ENCODE measurements around the gene FAM50A.
A peak's percentile ranks its signal among the peaks of the same experiment; 100 is the strongest.

Gene FAM50A

GRCh38 chrX:154417157-154417556, 26.8 kb upstream of the FAM50A start:
- no peak for DNase-seq

- DNase-seq = no peak
These were observed 24.8 kb upstream of the FAM50A start for GRCh38 chrX:154419189-154419588.

- DNase-seq = no peak
These were observed 24.1 kb upstream of the FAM50A start for GRCh38 chrX:154419688-154420401.

GRCh38 chrX:154420402-154420756, 23.6 kb upstream of the FAM50A start:
- no peak for DNase-seq

- no peak for DNase-seq
These were observed 16.8 kb upstream of the FAM50A start for GRCh38 chrX:154426916-154427770.

GRCh38 chrX:154428176-154429171, 15.5 kb upstream of the FAM50A start, which contains the start of gene ATP6AP1:
ATP6AP1 (plus strand) TSS chrX:154428677; CDS start chrX:154428693, 16 bp downstream.
- peak; percentile 96 for DNase-seq

- no peak for DNase-seq
These were observed 14.2 kb upstream of the FAM50A start for GRCh38 chrX:154429711-154430110.

- DNase-seq = no peak
These were observed 13.5 kb upstream of the FAM50A start for GRCh38 chrX:154430479-154430878.

- no peak for DNase-seq
These were observed 13.0 kb upstream of the FAM50A start for GRCh38 chrX:154430916-154431315.

GRCh38 chrX:154431341-154431740, 12.6 kb upstream of the FAM50A start:
- no peak for DNase-seq

GRCh38 chrX:154432210-154432609, 11.7 kb upstream of the FAM50A start:
- DNase-seq = no peak

- no peak for DNase-seq
These were observed 10.3 kb upstream of the FAM50A start for GRCh38 chrX:154433605-154434004.

GRCh38 chrX:154434394-154435168, 9.4 kb upstream of the FAM50A start:
- no peak for DNase-seq

- DNase-seq = no peak
These were observed 8.7 kb upstream of the FAM50A start for GRCh38 chrX:154435171-154435733.

GRCh38 chrX:154436374-154436982, 7.5 kb upstream of the FAM50A start:
- DNase-seq = peak; percentile 46

GRCh38 chrX:154436983-154437752, 6.8 kb upstream of the FAM50A start, which contains the start of gene GDI1:
GDI1 (plus strand) TSS chrX:154437154; CDS start chrX:154437255, 101 bp downstream.
- DNase-seq = peak; percentile 57

- no peak for DNase-seq
These were observed 5.7 kb upstream of the FAM50A start for GRCh38 chrX:154437971-154438893.

GRCh38 chrX:154439841-154440240, 4.1 kb upstream of the FAM50A start:
- no peak for DNase-seq
